Activated naive CD4-positive, alpha-beta T cell treated with anti-CD3 and anti-CD28 coated beads, Interleukin-2, amount 50 U/mL, for 72 hours (primary cell): ENCODE results near the gene AEBP1. TPM values are rescaled to one million over a fixed set of nuclear protein-coding genes. Genes with fewer than 3 reads are reported as not detected.

ENCODE experiments used
- ATAC-seq, 2 donors: fragments of 150-1000 bp; cut with Tn5 transposase; 2 replicates each; pipeline ENCODE4 v1.10.0; 2021; ENCODE audit warnings: mild to moderate bottlenecking in 2 of 2, moderate library complexity in 2 of 2
- DNase-seq, 2 donors: peaks; one replicate each; pipeline ENCODE4 v3.0.0; 2021 to 2022; ENCODE audit warnings: low spot score in 2 of 2
- H3K27ac Mint-ChIP-seq, 2 donors: one replicate each; pipeline ENCODE4 v1.8.0; 2022; ENCODE audit warnings: mild to moderate bottlenecking in 2 of 2, mixed read lengths in 2 of 2
- H3K36me3 Mint-ChIP-seq, 2 donors: one replicate each; pipeline ENCODE4 v1.8.0; 2022; ENCODE audit warnings: mixed read lengths in 2 of 2
- H3K9me3 Mint-ChIP-seq, 2 donors: one replicate each; pipeline ENCODE4 v1.8.0; 2022; ENCODE audit warnings: mixed read lengths in 2 of 2
- total RNA-seq, 2 donors: library from RNA; stranded (reverse); gene quantifications; one replicate each; pipeline ENCODE4 v1.2.3, GENCODE V29; 2022

The AEBP1 gene
- total RNA-seq, 2 donors from 2014 or later: 14.6 to 26.9 TPM

DNA sequence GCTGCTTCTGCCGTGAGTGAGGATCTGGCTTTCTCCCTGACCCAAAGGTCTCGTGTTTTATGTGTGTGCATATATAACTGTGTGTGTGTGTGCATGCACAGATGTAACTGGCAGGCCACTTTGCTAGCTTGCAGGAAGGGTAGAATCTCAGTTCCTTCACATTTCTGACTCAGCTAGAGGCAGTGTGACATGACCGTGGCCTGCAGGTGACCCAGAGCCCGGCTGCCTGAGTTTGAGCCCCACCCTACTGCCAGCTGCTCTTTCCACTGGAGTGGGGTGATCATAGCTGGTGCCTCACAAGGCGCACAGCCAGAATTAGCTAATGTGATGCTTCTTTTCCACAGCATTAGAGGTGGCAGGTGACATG is 46.3 kb downstream of the AEBP1 start:
- peak in 1 of 2 donors; percentile 38 for DNase-seq
- Mint-ChIP-seq H3K9me3 (no peaks in the 10 kb centered on the region), H3K36me3 (no peaks in the 10 kb centered on the region), H3K27ac (no peak overlapping the region)
- ATAC-seq: no peak

DNA sequence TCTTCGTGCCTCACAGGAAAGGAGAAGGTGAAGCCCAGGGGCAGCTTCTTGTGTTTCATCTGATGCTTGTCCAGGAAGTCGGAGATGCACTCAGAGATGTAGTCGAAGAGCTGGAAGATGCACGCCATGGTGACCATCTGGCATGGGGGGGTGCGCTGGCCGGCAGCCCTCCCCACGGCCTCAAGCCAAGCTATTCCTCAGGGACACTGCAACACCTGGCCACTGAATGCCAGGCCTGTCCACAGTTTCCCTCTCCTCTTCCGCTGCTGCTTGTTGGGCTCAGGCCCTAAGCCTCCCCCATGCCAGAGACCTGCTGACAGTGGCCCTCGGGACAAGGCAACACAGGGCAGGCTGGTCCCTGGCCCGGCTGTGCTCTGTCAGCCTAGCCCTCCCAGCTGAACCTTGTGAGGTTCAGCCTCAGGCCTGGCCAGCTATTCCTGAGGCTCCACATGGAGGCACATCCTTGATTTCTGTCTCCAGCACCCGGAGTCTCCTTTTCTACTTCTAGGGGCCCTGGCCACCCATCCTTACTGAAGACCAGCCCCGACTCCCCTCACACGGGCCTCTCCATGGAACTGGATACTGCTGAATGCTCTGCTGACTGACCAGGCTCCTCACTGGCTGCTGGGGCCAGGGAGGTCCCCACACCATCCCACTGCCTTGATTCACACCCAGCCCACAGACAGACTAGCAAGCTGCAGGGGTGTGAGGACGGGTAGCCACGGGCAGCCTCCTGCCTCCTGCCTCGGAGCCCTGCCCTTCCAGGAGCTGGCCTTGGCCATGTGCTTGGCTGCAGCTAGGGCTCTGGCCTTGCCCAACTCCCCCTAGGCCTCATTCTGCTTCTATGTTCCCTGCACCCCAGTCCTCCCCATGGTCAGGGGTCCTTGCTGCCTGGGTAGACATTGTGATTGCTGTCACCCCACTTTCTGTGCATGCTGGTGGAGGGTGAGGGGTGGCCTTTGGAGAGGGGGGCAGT is 47.1 kb downstream of the AEBP1 start:
- H3K27ac Mint-ChIP-seq: no peak overlapping the region
- H3K9me3 Mint-ChIP-seq: no peaks in the 10 kb centered on the region
- DNase-seq (peak in 1 of 2 donors; percentile 44), ATAC-seq (no peak)
- no peaks in the 10 kb centered on the region for H3K36me3 Mint-ChIP-seq

DNA sequence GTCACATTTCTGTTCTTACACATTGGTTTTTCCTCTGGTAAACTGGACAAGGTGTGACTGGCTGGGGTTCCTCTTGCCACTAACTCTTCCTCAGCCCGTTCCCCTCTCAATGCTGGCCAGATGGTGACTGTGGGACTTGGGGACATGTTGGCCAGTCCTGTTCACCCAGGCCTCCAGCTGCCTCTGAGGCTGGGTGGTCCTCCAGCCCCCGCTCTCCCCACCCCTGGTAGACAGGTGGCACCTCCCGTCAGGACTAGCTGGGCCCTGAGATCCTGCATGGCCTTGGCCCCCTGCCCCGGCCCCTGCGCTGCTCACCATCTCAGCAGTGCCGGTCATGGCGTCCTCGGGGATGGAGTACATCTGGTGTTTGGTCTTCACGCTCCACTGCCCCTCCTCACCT is 47.8 kb downstream of the AEBP1 start:
- DNase-seq (peak in 1 of 2 donors; percentile 53), ATAC-seq (no peak)
- Mint-ChIP-seq H3K9me3 (no peaks in the 10 kb centered on the region), H3K27ac (no peak overlapping the region), H3K36me3 (no peaks in the 10 kb centered on the region)

DNA sequence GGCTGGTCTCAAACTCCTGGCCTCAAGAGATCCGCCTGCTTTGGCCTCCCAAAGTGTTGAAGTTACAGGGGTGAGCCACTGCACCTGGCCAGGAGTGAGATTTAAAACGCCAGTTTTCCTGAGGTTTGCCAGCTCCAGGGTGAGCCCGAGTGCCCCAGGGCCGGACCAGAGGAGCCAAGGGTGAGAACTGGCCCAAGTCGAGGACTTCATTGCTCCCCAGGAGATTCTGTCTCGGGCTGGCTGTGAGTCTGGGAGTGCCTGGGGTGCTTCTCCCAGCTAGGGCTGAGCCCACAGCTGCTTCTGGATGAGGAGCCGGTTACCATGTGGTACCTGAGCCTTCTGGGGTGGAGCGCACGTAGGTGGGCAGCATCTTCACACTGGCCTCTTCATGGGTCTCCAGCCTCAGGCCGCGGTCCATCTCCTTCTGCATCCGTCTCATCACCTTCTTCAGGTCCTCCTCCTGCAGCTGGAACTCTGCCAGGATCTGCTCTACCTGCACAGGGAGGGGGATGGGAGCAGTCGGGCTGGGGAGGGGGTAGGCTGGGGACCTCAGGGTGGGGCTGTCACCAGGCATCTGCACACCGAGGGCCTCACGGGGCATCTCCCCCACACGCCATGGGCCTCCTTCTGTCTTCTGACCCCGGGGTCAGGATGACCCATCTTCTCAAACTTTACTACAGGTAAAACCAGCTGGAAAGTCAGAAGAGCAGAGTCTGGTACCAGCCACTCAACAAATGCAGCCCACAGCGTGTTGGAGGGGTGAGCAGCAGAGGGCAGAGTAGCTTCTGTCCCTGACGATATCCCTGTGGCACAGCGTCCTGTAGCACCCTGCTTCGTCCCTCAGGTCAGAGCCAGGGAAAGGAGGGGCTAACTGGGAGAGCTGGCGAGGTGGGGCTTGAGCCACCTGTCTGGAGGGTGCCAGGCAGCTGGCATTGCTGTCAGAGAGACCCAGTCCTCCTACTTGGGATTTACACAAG is 49.1 kb downstream of the AEBP1 start:
- Mint-ChIP-seq H3K27ac (no peak overlapping the region), H3K9me3 (no peaks in the 10 kb centered on the region), H3K36me3 (no peaks in the 10 kb centered on the region)
- no peak for ATAC-seq
- DNase-seq: peak in 1 of 2 donors; percentile 49

DNA sequence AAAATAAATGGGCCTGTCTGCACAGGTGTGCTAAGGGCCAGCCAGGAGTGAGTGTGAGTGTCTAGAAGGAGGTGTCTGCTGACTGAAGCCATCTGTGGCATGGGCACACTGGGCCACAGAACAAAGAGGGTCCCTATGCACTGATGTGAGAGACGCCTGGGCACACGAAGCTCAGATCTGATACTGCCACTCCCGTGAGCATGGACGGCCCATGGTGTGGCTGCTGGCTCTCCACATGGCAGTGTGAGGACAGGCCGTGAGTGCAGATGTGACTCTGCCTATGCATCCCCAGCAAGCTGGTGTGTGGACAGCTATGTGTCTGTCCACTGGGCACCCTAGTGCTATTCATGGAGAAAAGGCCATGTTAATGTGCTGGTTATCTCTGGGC is 49.8 kb downstream of the AEBP1 start:
- Mint-ChIP-seq H3K9me3 (no peaks in the 10 kb centered on the region), H3K36me3 (no peaks in the 10 kb centered on the region), H3K27ac (no peak overlapping the region)
- no peak for ATAC-seq
- DNase-seq: no peak

DNA sequence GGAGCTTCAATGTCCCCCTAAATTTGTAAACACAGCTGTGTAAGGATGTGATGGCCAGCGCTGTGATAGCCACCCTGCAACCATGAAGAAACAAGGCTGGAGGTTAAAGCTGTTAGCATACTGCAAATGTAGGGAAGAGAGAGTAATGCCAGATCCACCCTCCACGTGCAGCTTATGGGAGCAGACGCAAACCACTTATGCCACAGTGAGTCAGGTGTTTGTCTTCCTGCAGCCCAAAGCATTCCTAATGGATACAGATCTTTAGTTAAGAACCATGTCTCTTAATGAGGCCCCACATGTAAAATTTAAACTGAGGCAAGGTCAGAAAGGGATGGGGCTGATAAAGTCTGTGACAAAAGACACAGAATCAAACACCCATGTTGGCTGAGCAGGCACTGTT is 50.6 kb downstream of the AEBP1 start:
- no peak overlapping the region for H3K27ac Mint-ChIP-seq
- no peaks in the 10 kb centered on the region for H3K36me3 Mint-ChIP-seq
- peak in 1 of 2 donors; percentile 25 for DNase-seq
- no peak for ATAC-seq
- H3K9me3 Mint-ChIP-seq: no peaks in the 10 kb centered on the region

DNA sequence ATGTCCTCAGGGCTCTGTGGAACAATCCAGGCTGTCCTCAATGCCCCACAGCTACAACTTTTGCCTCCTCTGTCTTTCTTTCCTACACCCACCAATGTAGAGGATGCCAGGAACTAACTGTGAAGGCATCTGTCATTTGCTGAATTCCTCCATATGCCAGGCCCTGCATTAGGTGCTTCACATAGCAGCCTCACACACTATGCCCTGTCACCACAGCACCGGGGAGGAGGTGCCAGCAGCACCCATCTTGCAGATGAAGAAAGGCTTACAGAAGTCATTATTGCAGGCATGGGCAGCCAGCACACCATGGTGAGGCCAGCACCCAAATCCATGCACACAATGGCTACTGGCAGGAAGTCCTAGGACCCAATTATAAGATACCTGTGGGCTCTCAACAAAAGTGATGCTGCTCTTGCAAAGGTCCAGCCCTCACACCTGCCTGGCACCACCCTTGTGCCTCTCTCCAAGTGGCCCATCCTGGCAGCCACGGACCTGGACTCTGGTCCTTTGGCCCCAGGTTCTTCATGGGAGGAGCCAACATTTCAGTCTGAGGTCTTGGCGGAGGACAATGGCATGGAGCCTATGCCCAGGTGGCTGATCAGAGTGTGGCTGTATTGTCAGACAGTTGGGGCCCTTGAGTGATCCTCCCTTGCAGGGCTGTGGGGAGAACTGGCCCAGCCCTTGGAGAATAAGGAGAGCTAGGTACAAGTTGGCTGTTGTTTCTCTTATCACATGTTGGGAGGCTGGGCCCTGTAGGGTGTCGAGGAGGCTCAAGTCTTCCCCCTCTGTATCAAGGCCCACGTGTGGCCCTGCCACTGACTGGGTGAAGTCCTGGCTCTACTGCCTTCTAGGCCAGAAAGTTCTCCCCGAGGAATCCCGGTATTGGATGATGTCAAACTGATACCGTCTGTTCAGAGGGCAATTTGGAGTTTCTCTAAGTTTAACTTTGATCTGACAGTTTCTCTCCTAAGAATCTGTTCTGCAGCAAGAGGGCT is 51.3 kb downstream of the AEBP1 start:
- Mint-ChIP-seq H3K9me3 (no peaks in the 10 kb centered on the region), H3K36me3 (no peaks in the 10 kb centered on the region), H3K27ac (no peak overlapping the region)
- ATAC-seq (no peak), DNase-seq (peak in 1 of 2 donors; percentile 16)

DNA sequence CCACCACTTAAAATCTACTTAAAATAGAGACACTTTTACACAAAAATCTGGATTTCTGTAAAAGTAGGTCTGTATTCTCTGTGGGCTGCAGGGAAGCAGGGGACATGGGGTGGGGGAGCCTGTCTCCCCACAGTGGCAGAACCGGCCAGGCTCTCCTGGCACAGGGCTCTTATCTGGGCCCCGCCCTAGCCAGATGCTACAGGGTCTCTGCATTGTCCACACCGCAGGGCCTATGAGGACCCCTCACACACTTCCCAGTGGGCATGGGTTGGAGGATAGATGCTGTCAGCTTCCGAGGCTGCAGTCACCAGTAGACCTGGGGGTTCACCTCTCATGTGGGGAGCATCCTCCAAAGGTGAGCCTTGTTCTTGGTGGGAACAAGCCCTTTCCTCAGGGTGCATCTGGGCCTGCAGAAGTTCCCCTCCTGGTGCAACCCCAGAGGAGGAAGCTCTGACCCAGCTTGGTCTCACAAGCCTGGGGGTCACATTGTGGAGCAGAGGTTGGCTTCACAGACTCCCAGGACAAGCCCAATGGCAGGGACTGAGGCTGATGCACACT is 52.4 kb downstream of the AEBP1 start:
- Mint-ChIP-seq H3K36me3 (no peaks in the 10 kb centered on the region), H3K9me3 (no peaks in the 10 kb centered on the region)
- ATAC-seq: no peak

DNA sequence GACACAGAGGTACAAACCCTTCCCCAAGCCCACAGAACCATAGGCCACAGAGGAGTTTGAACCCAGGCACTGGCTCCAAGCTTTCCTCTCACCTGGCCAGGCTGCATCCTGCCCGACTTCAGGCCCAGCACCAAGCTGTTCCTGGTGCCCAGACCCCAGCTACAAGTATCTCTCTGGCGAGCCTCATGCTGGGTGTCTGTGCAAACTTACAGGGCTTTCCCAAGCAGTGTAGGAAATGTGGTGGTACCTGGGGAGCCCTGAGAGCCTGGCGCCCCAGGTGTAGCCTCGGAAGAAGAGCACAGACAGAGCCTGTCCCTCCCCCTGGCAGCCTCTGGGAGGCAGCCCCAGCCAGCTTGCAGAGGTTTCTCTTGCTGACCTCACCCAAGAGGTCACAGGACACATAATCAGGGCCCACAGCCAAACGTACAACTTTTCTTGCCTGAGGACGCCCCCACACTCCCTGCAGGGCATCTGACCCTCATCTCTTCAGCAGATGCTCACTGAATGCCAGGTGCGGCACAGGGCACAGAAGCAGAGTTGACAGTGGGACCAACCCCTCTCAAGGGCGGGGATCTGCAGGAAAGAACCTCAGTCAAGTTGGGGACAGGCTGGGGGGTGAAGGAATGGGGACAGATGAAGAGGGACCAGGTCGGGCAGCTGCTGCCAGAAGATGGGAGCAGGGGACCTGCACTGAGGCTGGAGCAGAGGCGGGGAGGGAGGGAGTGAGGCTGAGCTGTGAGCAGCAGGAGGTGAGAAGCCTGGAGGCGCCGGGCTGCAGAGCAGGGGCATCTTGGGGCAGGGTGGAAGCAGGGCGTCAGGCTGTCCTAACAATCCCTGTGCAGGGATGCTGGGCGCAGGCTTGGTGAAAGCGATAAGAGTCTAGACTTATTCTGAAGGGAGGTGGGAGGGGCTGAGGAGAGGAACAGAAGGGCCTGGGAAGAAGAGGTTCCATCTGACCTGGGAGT is 53.3 kb downstream of the AEBP1 start:
- H3K36me3 Mint-ChIP-seq: no peaks in the 10 kb centered on the region
- no peaks in the 10 kb centered on the region for H3K9me3 Mint-ChIP-seq
- H3K27ac Mint-ChIP-seq: peak overlapping the region in 1 of 2 donors; percentile 22
- DNase-seq (no peak), ATAC-seq (no peak)

More for the DNA sequence above, 52.4 kb downstream of the AEBP1 start:
- no peak for DNase-seq
- H3K27ac Mint-ChIP-seq: peak overlapping the region in 1 of 2 donors; percentile 22

DNA sequence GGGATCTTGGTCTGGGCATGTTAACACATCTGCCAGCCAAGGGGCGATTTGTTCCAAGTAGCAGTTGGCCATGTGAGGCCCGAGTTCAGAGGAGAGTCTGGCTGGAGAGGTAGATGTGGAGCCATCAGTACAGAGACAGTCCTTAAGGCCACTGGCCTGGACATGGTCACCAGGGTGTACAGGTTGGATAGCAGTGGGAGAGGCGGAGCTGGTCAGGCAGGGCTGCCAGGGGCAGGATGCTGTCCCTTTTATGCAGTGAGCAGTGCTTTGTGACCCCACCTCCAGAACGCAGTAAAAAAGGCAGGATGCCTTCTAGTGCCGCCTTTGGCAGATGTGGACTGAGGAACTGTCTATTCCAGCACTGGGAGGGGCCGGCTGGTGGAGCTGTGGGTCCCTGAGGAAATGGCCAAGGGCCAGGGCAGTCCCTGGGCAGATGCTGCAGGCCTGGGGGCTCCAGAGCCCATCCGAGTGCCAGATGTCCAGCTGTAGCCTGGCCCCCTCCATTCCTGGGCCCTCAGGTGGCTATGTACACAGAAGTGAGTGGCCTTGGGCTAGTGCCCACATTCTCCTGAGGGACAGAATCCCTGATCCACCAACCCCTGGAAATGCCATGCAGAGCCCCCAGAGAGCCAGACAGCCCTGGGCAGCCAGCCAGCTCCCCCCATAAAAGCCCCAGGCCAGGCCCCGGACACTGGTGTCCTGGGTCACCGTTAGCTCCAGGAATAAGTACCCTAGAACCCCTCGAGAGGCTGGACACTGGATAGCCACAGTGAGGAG is 54.1 kb downstream of the AEBP1 start:
- Mint-ChIP-seq H3K27ac (no peak overlapping the region), H3K36me3 (no peaks in the 10 kb centered on the region), H3K9me3 (no peaks in the 10 kb centered on the region)
- DNase-seq (no peak), ATAC-seq (no peak)

DNA sequence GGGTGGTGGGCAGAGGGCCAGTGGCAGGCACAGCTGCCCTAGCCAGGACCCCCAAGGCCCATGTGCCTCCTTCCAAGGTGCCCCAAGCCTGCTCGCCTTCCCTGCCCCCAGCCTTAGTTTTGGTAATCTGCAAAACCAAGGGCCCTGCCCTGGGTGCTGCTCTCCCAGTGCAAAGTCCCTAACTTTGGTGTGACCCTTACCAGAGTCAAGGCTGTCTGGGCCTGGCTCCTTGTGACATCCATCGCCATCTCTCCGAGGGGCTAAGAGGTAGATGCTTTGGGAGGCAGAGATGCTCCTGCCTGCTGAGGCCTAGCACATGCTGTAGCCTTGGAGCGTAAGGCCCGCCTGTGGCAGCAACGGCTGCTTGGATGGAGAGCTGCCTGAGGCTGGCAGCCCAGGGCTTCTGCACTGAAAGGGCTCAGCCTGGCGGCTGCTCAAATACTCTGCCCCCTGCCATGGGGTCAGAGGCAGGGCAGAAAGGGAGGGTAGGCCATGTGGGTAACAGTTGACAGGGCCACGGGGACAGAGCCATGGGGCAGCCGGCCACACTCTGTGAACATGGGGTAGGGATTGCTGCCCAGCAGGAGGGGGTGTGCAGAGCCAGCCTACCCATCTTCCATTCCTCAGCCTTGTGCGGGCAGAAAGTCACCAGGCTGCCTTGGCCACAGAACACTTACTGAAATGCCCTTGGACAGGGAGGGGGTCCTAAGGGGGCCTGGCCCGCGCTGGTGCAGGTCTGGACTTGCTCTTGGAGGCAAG is 54.9 kb downstream of the AEBP1 start:
- DNase-seq (no peak), ATAC-seq (no peak)
- Mint-ChIP-seq H3K9me3 (no peaks in the 10 kb centered on the region), H3K36me3 (no peaks in the 10 kb centered on the region), H3K27ac (peak overlapping the region; percentile 47 to 90)

DNA sequence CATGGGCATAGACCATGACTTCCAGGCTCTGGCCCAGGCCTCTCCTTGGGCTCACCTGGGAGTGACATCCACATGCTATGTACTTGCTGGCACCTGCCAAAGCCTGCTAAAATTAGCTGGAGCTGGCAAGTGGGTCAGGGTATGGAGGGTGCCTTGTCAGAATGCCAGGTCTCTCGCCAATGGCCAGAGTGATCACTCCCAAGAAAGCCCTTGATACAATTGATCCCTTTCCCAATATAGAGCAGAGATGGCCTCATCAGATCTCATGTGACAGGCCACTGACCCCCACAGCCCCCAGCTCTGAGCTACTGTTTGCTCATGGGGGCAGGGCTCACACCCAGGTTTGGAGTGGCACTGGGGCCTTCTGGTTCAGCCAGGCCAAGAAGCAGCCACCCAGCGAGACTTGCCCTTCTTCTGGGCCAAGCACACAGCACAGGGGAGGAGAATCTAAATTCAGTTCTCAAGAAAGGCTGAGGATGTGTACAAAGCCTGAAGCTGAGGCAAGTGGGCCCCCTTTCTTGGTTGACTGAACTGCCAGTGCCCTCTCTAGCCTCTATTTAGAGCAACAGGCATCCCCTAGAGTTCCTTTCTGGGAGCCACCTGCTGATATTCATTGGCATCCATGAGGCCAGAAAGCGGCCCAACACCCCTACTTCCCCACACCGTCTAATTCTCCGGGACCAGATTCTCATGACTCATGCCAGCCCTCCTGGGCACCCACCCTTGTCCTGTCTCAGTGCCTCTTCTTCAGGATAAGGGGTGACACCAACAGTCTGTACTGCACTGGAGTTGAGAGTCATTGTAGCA is 55.9 kb downstream of the AEBP1 start:
- no peaks in the 10 kb centered on the region for H3K36me3 Mint-ChIP-seq
- no peak for ATAC-seq
- no peak overlapping the region for H3K27ac Mint-ChIP-seq
- no peak for DNase-seq
- H3K9me3 Mint-ChIP-seq: no peaks in the 10 kb centered on the region

DNA sequence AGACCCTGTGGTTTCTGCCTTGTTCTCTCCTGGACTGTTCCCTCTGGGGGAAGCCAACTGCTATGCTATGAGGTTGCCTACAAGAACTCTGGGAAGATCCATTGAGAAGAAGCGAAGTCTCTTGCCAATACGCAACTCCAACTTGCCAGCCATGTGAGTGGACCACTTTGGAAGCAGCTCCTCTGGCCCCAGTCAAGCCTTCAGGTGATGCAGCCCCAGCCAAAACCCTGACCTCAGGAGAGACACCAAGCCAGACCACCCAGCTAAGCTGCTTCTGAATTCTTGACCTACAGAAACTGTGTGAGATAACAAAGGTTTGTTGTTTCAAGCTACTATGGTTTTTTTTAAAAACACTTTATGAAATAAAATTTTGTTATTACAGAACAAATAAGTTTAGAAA is 57.2 kb downstream of the AEBP1 start:
- ATAC-seq (no peak), DNase-seq (no peak)
- H3K36me3 Mint-ChIP-seq: no peaks in the 10 kb centered on the region
- H3K27ac Mint-ChIP-seq: no peak overlapping the region
- H3K9me3 Mint-ChIP-seq: no peaks in the 10 kb centered on the region
